Measurements from ENCODE around the gene PROZ.

DNA sequence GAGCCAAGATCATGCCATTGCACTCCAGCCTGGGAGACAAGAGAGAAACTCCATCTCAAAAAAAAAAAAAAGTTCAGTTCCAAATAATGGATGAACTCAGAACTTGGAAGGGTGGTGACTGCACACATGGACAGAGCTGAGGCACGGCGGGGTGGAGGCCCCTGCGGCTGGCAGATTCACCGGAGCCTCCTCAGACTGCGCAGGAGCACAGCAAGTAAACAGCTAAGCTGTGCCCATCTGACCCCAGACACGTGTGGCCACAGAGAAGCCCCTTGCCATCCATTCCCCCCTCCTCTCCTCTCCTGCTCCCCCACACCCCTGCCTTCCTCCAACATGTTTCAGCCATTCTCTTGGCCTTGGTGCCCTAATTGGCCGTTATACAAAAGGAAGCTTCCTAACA lies 15.6 kb upstream of the PROZ start:
- TF ChIP-seq, protein P1, sequence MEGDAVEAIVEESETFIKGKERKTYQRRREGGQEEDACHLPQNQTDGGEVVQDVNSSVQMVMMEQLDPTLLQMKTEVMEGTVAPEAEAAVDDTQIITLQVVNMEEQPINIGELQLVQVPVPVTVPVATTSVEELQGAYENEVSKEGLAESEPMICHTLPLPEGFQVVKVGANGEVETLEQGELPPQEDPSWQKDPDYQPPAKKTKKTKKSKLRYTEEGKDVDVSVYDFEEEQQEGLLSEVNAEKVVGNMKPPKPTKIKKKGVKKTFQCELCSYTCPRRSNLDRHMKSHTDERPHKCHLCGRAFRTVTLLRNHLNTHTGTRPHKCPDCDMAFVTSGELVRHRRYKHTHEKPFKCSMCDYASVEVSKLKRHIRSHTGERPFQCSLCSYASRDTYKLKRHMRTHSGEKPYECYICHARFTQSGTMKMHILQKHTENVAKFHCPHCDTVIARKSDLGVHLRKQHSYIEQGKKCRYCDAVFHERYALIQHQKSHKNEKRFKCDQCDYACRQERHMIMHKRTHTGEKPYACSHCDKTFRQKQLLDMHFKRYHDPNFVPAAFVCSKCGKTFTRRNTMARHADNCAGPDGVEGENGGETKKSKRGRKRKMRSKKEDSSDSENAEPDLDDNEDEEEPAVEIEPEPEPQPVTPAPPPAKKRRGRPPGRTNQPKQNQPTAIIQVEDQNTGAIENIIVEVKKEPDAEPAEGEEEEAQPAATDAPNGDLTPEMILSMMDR (IDR thresholded peaks at IDR 0.05): no peak
- TF ChIP-seq POLR2AphosphoS5 (IDR thresholded peaks at IDR 0.05): no peak

Measured in upper lobe of left lung (tissue), 4 donors.